D341Med (cell line): Measurements from ENCODE around the gene TSPYL1.
"Not testable (repeated sequence)": the region's sequence is repeated elsewhere in the genome, so short reads cannot be mapped to it uniquely, and the experiment has no call there.

Experiments used
- DNase-seq: peaks from one replicate; pipeline ENCODE4 v3.0.0; 2012; ENCODE audit warnings: low spot score

The TSPYL1 gene

DNA sequence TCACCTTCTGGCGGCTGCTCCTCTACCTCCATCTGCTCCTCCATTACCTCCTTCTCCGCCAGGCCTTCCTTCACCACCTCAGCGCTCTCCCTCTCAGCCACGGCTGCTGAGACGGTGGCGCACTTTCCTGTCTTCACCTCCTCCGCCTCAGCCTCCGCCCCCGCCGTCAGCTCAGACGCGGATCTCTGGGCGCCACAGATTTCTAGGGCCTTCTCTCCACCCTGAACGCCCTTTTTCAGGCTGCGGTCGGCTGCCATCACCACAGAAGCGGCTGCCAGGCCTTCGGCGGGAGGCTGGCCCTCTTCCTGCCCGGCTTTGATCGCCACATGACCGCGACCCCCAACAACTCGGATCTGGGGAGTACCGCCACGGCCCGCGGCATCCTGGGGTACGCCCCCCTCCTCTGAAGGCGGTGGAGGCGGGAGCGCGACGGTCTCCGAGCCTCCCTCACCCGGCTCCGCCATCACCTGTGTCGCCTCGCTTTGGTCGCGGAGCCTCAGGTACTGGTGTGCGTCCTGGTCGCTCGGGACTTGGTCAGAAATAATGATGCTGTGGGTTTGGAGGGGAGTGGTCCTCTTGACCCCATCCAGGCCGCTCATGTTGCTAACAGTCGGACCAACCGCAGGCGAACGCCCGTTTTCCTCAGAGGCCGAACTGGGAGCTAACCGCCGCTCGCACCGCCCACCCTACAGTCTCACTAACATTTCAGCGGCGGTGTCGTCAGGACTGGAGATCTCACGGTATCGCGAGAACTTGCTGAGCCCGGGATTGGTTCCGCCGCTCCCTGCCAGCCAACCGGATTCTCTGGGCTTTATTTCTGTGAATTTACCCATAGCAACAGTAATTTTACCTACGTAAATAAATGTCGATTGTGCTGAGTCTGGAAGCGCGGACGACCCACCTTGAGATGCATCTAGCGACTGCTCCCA is at the start of gene TSPYL1:
Gene TSPYL1 (minus strand): TSS at position 699 of the 929 bp plus-strand sequence. CDS start 100 bp downstream, at position 599.
- DNase-seq, result peak; percentile 94

DNA sequence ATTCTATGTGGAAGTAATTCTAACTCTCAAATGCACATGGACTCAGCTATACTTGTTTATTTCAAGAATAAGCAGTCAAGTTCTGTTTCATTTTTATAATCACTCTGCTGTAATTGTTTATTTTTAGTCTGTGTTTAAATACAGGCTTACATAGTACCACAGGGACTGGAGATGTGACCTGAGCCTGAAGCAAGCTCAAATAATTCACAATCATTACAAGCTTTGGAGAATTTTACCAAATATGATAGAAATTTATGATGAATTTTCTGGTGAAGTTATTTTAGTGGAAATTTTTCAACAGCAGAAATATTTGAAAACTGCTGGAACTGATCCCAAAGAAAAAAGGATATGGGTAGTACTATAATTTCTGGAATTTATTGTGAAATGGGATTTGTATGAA is 49.4 kb upstream of the TSPYL1 start:
- no peak for DNase-seq

DNA sequence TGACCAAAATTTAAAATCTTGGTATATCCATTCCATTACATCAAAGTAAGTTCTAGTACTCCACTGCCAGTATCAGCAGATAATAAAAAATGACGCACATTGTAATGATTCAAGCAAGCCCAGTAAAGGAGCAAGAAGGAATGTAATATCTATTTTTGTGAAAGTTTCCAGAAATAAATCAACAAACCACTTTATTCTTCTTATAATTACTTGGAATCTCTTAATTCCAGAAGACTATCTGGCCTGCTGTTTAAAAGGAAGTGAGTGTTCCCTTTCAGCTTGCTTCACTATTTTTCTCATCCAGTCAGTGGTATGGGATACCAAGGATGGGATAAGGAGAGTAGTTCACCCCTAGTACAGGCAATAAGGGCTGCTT is 48.8 kb upstream of the TSPYL1 start:
- no peak for DNase-seq

DNA sequence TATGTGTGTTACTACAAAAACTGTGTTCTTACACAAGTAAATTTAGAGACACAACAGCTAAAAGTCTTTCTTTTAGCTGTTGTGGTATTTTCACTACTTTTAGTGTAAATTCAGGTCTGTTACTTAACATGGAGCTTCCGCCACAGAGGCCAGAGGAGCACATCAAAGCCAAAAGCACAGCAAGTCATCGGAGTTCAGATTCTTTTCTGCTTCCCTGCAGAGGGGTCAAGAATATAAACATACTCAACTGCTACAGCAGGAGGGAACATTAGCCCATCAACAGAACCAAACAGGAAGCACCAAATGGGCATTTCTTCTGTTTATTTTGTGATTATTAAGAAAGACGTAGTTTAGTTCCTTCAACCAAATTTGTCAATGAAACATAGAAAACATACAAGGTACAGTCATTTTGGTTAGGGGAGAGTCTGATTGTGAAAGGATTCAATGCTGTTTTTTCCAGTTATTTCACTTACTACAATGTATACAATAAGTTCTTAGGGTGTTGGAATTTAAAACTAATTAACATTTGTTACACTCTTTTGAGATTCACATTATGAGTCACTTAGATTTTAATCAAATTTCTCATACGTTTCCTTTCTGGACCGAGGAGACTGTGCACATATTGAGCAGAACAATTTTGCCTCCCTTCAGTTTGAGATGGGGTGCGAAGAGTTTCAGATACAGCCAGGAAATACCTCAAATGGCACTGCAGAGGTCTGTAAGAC is 48.2 kb upstream of the TSPYL1 start:
- DNase-seq, result no peak

DNA sequence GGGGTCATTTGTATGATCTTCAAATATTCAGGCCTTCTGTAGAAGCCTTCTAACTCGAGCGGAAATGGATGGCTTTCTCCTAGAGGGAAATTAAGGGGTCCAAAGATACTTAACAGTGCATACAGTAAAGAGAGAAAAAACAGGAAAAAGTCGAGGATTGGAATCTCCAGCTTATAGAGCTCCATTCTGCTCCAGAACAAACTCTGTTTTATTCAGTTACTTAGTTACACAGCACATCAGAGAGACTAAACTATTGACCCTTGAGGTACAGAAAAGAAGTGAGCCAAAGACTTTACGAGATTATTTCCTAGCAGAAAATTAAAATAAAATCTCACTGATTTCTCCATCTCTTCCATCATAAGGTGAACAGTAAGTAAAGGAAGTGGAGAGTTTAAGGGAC is 47.3 kb upstream of the TSPYL1 start:
- DNase-seq, result no peak

DNA sequence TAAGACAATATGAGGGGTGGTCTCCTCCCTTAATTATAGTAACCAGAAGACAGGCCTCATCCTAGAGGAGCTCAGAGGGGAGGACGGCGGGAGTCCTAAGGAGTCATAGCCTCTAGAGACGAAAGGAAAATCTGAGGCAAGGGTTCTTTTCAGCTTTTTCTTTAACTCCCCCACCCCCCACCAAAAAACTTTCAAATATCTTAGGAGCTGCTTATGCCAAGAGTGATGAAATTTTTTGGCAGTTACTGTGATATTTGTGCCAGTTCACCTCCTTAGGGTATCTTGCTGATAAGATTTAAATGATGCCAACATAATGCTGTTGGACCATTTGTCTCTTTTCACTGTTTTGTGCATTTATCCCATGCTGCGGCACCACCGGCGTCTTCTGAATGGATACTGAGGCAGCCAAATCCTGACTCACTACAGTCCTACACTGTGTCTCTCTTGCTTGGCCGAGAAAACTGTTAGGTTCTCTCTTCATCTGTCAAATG is 46.5 kb upstream of the TSPYL1 start:
- no peak for DNase-seq

DNA sequence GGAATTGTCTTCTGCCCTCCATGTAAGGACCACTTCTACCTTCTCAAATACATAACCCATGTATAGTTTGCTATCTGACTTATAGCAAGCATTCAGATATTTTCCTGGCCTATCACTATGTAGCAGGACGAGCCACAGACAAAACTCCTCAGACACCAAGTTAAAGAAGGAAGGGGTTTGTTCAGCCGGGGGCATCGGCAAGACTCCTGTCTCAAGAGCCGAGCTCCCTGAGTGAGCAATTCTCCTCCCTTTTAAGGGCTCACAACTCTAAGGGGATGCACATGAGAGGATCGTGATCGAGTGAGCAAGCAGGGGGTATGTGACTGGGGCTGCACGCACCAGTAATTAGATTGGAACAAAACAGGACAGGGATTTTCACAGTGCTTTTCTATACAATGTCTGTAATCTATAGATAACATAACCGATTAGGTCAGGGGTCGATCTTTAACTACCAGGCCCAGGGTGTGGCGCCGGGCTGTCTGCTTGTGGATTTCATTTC is 46.0 kb upstream of the TSPYL1 start:
- not testable (repeated sequence) for DNase-seq

DNA sequence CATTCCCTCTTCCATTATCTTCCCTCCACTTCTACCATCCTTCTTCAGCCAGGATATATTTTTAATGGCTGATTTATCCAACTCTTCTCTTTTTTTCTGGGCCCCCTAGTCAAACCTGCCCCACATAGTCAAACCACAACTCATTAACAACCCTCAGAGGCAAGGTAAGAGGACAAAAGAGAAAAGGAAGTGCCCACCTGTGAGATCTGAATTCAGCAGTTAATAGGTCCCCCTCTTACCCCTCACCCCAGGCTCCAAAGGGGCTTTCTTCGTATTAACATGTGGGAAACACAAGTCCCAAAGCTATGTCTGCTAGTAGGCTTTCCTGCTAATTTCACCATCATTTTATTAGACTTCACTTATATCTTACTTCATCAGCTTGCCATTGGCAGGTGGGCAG is 44.1 kb upstream of the TSPYL1 start:
- DNase-seq, result no peak

DNA sequence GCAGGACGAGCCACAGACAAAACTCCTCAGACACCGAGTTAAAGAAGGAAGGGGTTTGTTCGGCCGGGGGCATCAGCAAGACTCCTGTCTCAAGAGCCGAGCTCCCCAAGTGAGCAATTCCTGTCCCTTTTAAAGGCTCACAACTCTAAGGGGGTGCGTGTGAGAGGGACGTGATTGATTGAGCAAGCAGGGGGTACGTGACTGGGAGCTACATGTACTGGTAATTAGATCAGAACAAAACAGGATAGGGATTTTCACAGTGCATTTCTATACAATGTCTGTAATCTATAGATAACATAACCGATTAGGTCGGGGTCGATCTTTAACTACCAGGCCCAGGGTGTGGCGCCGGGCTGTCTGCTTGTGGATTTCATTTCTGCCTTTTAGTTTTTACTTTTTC is 42.2 kb upstream of the TSPYL1 start:
- DNase-seq, result not testable (repeated sequence)

DNA sequence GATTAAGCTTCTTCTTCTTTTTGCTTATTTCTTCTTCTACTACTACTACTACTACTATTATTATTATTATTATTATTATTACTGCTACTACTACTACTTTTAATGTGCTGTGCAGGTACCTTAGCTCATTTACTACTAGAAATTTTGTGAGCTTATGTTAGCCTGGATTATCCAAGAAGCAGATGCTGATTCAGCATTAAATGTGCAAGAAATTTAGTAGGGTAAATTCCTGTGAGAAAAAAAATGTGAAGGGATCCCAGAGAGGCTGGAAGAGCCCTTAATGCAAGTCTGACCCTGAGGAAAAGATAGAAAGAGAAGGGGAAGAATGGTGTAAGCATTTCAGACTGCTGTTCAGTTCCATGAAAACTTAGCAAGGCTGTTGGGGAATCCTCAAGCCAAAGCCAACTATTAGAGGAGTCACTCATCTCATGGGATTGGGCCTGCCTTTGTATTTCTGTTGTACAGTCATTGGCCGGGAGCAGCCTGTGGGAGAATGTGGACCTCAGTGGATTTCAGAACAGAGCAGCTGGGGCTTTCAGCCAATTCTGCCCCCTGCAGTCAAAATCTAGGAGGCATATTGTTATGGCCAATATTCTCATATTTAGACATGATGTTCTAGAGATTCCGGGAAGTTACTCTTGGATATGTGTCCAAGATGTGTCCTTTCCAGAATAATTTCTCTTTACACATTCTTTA is 37.2 kb upstream of the TSPYL1 start:
- DNase-seq, result no peak

DNA sequence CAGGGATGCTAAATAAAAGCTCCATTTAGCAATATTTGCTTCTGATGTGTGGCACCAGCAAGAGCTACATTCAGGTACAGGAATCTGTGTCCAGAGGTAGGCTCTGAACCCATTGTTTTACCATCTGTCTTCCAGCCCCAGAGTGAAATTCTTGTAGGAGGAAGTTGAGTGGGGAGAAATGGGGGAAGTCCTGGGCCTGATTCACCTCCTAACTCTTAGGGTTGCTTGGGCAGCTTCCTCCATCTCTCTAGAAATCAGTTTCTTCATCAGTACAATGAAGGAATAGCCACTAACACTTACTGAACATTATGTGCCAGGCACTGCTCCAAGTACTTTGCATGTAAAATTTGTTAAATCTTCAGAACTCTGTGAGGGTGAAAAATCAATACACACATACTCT is 35.1 kb upstream of the TSPYL1 start:
- no peak for DNase-seq

DNA sequence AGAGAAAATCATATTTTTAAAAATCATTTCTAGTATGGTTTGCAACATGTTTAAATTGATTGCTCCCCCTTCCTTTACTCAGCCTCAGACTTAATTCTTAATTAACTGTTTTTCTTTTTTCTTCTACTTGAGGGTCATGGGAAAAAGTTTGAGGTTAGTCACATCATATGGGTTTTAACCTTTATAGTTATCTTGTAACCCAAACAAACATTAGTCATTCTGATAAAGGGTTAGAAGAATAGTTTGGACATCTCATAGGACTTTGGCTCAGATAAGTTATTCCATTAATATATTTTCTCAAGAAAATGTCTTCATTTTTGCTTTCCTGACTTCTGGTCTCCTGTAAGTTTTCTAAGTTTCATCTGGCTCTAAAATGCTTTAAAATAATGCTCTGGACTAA is 34.5 kb upstream of the TSPYL1 start:
- DNase-seq, result no peak

DNA sequence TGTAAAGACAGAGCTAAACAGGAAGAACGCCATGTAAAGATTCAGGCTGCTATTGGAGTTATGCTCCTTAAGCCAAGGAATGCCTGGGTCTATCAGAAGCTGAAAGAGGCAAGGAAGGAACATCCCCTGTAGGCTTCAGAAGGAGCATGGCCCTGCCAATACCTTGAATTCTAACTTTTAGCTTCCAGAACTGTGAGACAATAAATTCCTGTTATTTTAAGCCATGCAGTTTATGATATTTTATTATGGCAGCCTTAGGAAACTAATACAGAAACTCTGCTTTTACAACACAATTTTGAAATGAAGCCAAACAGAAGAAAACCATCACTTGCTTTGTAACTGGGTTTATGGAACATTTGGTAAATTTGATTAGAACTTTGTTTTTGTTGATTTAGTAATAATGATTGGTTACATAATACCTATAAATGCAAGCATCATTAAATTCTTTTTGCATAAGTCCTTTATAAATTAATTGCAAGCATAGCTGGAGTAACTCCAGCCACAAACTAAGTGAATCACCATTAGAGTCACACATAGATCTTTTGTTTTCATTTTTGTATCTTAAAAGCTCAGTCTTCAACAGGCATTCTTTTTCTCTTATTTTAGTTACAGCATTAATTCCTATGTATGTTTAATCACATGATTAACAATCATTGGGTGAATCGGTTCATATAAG is 33.5 kb upstream of the TSPYL1 start:
- no peak for DNase-seq

DNA sequence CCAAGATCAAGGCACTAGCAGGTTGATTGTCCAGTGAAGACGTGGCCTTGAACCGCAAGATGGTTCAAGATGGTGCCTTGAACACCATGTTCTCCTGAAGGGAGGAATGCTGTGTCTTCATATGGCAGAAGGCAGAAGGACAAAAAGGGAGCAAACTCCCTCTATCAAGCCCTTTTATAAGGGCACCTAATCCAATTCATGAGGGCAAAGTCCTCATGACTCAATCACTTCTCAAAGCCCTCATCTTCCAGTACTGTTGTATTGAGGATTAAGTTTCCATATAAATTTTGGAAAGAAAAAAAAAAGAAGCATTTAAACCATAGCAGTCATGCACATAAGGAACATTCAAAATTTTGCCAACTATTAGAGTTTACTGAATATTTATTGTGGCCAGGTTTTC is 29.9 kb upstream of the TSPYL1 start:
- no peak for DNase-seq

DNA sequence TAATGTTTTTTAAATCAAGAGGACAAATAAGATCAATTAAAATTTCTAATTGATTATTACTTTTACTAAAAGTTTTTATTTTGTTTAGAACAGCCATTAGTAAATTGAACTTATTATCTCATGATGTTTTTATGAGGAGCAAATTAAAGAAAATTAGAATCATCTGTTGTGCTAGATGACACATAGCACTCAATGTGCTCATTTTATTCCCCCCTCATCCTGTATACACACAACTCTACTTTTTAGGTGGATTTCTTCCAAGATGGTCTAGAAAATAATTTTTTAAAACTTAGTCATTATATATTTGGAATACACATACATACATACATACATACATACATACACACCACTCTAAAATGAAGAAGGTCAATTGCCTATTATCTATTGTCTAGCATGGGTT is 29.3 kb upstream of the TSPYL1 start:
- DNase-seq, result no peak

DNA sequence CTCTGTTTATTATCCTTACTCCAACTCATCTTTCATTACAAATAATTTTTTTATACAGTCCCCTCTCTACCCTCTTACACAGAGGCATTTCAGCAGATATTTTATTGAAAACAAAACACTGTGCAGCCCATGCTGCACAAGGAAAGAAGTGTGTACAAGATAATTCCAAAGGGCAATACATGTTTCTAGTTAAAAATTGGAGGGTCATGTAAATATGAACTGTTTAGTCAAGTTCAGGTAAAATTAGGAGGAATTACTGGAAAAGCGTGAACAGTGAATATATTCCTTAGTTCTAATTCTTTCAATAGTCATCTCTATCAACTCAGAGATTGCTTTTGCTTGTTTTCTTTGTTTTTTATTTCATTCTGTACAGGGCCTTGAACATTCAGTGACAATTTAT is 27.9 kb upstream of the TSPYL1 start:
- no peak for DNase-seq

DNA sequence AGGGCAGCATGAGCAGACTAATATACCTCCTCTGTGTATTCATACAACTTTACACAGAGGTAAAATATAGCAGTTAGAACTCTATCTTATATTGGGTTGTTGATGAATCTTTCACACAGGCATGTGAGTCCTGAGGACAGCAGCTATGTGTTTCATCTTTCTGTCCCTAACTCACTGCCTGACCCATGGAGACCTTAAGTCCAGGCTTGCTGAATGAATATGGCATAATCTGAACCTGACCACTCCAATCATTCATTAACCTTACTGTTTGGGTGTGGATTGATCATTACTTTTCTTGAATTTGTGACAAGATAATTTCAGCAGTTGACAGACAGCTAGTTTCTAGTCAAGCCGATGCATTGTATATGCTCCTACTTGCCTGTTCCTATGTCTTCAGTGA is 27.3 kb upstream of the TSPYL1 start:
- no peak for DNase-seq

DNA sequence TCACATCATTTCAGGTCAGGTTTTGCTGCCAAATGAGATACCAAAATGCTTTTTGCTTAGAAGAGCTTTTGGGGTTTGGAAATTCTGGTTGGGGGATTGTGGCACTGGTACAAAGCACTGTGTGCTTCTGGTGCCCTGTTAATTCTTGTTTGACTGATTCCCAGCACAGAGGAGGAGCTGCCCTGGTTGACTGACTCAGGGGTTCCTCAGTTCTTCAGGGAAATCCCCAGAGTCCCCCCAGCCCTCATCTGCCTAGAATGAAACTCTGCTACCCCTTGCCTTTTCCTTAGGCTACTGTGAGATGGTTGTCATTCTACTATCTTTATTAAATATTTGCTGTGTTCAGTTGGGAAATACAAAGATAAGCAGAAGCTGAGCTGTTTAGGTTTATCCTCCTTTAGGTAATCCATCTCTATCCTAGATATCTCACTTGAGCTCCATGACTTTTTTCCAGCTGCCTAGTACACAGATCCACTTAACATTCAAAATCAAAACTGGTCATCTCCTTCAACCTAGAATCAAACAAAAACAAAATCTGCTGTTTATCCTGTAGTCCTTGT is 24.9 kb upstream of the TSPYL1 start:
- DNase-seq, result no peak

DNA sequence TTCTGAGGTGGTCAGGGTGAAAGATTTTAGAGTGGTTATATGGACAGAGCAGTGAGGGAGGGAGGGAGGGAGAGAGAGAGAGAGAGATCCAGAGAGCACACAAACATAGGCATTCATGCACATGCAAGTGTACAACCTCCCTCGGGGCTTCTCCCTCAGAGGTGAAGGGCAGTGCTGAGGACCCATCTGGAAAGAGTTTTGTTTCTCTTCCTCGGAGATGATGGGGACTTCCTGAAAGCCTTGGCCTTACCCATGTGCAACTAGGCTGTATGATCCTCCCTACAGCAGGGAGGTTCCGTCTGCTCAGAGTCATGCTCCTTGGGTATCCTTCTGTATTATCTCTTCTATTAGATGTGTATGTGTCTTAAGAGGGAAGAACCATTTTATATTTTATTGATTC is 21.4 kb upstream of the TSPYL1 start:
- no peak for DNase-seq

DNA sequence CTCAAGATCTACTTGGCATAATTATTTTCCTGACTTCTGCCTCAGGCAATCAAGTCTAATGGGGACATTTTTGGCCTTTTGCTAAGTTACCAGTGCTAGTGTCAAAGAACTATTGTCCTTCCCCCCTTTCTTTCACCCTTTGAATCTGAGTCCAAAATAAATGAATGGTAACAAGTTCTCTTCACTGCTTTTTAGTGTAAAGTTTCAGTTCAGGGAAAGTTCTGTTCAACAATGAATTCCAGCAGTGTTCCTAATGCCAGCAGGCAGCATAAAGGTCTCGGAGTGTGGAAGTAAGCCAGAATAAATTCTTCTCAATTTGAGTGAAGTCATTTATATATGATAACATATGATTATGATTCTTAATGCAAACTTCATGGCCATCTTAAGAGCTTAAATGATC is 20.8 kb upstream of the TSPYL1 start:
- no peak for DNase-seq

DNA sequence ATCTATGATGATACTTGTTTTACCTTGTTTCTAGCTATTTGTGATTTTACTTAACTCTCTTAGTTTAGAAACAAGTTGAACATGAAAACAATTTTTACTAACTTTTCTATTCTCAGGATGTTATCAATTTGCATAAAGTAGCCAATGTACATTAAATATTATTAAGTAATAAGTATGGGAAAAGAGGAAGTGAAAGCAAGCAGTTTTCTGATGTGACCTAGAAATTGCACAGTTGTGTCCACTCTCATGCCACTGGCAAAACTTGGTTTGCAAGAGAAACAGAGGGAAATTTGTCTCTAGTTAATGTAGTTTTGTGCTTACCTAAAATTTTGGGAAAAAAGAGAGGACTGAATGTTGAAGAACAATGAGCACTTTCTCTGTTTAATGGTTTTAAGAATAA is 19.2 kb upstream of the TSPYL1 start:
- no peak for DNase-seq

DNA sequence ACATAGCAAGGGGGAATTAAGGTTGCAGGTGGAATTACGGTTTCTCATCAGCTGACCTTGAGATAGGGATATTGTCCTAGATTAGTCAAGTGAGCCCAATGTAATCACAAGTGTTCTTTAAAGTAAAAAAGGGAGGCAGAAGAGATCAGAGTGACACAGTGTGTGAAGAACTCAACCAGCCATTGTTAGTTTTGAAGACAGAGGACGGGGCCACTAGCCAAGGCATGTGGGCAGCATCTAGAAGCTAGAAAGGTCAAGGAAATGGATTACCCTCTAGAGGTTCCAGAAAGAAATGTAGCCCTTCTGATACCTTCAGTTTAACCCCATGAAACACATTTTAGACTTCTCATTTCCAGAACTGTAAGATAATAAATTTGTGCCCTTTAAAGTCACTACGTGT is 18.5 kb upstream of the TSPYL1 start:
- DNase-seq, result no peak
